HS-27A (cell line): ENCODE measurements around the gene CCR2.

Experiments
- DNase-seq: peaks from one replicate; pipeline ENCODE4 v3.0.0-alpha.2; 2012; ENCODE audit warnings: low read depth, missing footprints

Gene CCR2

GRCh38 chr3:46354984-46355383 lies 1.1 kb downstream of the CCR2 start:
- no peak for DNase-seq

DNA sequence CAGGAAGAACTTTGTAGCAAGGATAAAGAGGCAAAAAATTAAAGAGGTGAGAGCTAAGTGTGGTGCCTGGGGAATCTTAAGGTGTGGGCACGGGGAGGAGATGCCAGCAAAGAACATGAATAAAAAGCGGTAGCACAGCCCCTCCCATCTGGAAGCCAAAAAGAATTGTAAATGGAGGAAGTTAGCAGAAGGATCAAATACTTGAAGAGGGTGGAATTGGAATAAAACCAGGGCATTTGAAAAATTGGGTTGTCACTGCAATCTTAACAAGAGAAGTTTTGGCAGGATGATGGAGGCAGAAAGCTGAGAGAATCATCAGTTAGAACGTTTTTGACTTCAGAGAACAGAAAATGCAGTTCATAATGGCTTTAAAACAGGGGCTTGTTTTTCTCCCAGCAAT lies 2.4 kb downstream of the CCR2 start:
- DNase-seq: no peak

DNA sequence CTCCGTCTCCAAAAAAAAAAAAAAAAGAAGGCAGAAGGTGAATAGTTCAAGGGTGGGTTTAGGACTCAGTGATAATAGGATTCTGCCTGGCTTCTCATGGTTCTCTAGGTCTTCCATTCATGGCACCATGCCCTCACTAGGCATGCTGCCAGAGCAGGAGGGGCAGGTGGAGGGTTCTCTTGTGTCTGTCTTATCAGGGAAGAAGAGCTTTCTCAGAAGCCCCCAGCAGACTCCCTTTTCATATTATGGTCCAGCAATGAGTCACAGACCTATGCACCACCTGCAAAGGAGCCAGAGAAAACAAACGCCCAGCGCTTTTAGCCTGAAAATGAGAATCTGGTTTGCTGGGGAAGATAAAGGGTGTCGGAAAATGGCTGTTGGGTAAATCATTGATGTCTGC lies 3.0 kb downstream of the CCR2 start:
- DNase-seq: no peak

GRCh38 chr3:46358466-46358865 lies 4.6 kb downstream of the CCR2 start:
- no peak for DNase-seq

DNA sequence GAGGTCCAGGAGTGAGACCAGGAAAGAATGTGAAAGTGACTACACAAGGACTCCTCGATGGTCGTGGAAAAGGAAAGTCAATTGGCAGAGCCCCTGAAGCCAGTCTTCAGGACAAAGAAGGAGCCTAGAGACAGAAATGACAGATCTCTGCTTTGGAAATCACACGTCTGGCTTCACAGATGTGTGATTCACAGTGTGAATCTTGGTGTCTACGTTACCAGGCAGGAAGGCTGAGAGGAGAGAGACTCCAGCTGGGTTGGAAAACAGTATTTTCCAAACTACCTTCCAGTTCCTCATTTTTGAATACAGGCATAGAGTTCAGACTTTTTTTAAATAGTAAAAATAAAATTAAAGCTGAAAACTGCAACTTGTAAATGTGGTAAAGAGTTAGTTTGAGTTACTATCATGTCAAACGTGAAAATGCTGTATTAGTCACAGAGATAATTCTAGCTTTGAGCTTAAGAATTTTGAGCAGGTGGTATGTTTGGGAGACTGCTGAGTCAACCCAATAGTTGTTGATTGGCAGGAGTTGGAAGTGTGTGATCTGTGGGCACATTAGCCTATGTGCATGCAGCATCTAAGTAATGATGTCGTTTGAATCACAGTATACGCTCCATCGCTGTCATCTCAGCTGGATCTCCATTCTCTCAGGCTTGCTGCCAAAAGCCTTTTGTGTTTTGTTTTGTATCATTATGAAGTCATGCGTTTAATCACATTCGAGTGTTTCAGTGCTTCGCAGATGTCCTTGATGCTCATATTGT lies 6.0 kb downstream of the CCR2 start:
- no peak for DNase-seq

DNA sequence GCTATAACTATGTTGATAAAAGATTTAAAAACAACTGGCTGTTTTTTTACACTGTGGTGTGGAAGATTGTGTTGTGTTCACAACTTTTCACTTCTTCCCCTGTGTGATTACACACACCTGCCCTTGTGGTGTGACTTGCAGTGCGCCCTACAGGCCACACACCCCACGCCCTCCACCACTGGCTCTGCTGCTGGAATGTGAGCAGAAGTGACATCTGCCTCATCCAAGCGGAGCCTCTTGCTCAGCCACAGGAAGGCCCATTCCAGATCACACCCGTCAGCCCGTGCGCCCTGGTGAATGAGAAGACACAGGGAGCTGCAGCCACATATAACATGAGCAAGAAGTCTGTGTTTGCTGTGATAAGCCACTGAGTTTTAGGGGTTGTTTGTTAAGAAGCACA lies 7.0 kb downstream of the CCR2 start:
- no peak for DNase-seq

DNA sequence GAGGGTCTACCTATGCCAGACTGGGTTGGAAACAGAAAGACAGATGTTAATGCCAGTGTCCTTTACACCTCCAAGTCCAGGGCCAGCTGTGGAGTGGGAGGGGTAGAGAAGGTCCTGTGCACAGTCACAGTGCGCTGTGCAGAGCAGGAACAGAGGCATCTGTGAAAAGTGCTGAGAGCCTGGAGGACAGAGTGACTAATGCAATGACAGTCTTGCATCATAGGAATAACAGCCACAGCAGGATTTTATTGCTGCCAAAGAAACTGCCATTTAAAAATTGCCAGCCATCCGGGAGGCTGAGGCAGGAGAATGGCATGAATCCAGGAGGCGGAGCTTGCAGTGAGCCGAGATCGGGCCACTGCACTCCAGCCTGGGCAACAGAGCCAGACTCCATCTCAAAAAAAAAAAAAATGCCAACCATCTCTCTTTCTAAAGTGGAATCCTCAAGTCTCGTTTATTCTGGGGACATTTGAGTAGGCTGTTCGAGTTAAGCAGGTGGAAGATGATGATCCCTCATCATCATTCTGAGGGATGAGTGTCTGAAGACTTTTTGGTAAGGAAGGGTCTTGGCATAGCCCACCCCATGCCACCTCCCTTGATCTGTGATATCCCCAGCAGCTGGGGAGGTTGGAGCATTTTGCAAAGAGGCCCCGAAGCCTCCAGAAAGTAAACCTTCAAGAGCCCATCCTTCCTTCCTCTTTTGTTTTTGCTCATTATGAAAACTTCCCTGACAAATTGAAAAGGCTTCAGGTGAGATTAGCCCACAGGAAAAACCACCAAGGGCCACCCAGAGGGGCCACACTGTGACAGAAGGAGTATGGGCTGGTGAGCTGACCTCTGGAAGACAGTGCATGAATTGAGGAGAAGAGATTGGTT lies 7.7 kb downstream of the CCR2 start:
- DNase-seq: no peak

DNA sequence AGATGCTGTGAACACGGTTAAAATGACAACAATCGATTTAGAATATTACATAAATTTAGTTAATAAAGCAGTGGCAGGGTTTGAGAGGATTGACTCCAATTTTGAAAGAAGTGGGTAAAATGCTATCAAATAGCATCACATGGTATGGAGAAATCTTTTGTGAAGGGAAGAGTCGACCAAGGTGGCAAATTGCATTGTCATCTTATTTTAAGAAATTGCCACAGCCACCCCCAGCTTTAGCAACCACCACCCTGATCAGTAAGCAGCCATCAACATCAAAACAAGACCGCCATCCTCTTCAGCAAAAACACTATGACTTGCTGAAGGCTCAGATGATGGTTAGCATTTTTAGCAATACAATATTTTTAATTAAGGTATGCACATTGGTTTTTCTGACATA lies 11.1 kb downstream of the CCR2 start:
- DNase-seq: no peak

GRCh38 chr3:46365737-46366524 lies 12.0 kb downstream of the CCR2 start:
- DNase-seq: no peak

DNA sequence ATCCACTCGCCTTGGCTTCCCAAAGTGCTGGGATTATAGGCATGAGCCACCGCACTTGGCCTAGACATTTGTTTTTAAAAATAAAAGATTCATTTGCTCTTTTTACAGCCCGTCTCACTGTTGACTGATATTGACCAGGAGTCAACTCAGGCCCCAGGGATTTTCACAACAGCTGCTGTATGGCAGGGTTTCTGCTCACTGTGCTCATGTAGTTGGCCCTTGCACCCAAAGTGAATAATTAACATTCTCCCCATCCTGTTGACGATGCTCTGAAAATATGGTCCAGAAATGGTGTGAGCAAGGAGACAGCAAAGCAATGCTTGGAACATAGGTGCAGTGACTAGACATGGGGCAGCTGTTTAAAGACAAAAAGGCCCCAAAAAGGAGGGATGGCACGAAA lies 13.9 kb downstream of the CCR2 start:
- no peak for DNase-seq

DNA sequence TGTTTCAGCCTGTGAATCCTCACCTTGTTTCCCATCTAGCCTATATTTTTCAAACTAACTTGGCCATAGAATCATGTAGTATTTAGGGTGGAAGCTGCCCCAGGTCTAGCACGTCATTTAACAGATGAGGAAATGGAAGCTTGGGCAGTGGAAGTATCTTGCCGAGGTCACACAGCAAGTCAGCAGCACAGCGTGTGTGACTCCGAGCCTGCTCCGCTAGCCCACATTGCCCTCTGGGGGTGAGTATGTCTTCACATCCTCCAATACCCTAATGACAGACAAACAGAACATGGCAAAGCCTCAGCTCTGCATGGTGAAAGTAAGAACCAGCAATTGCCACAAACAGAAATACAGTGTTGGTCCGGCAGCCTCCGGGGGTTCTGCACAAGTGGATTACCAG lies 14.7 kb downstream of the CCR2 start:
- DNase-seq: no peak

DNA sequence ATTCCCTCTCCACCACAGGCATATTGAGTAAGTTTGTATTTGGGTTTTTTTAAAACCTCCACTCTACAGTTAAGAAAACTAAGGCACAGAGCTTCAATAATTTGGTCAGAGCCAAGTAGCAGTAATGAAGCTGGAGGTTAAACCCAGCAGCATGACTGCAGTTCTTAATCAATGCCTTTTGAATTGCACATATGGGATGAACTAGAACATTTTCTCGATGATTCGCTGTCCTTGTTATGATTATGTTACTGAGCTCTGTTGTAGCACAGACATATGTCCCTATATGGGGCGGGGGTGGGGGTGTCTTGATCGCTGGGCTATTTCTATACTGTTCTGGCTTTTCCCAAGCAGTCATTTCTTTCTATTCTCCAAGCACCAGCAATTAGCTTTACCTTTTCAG lies 15.2 kb downstream of the CCR2 start:
- no peak for DNase-seq

DNA sequence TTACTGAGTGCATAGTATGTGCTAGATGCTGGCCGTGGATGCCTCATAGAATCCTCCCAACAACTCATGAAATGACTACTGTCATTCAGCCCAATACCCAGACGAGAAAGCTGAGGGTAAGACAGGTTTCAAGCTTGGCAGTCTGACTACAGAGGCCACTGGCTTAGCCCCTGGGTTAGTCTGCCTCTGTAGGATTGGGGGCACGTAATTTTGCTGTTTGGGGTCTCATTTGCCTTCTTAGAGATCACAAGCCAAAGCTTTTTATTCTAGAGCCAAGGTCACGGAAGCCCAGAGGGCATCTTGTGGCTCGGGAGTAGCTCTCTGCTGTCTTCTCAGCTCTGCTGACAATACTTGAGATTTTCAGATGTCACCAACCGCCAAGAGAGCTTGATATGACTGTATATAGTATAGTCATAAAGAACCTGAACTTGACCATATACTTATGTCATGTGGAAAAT lies 15.8 kb downstream of the CCR2 start:
- no peak for DNase-seq

DNA sequence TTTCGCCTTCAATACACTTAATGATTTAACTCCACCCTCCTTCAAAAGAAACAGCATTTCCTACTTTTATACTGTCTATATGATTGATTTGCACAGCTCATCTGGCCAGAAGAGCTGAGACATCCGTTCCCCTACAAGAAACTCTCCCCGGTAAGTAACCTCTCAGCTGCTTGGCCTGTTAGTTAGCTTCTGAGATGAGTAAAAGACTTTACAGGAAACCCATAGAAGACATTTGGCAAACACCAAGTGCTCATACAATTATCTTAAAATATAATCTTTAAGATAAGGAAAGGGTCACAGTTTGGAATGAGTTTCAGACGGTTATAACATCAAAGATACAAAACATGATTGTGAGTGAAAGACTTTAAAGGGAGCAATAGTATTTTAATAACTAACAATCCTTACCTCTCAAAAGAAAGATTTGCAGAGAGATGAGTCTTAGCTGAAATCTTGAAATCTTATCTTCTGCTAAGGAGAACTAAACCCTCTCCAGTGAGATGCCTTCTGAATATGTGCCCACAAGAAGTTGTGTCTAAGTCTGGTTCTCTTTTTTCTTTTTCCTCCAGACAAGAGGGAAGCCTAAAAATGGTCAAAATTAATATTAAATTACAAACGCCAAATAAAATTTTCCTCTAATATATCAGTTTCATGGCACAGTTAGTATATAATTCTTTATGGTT lies 17.1 kb downstream of the CCR2 start, which contains the start of gene CCR5:
TSS of gene CCR5 (plus strand) at position 108 of the 680 bp plus-strand sequence. CDS start 1,957 bp downstream, outside the sequence.
- DNase-seq: no peak

GRCh38 chr3:46371519-46372340 lies 17.8 kb downstream of the CCR2 start:
- DNase-seq: no peak

DNA sequence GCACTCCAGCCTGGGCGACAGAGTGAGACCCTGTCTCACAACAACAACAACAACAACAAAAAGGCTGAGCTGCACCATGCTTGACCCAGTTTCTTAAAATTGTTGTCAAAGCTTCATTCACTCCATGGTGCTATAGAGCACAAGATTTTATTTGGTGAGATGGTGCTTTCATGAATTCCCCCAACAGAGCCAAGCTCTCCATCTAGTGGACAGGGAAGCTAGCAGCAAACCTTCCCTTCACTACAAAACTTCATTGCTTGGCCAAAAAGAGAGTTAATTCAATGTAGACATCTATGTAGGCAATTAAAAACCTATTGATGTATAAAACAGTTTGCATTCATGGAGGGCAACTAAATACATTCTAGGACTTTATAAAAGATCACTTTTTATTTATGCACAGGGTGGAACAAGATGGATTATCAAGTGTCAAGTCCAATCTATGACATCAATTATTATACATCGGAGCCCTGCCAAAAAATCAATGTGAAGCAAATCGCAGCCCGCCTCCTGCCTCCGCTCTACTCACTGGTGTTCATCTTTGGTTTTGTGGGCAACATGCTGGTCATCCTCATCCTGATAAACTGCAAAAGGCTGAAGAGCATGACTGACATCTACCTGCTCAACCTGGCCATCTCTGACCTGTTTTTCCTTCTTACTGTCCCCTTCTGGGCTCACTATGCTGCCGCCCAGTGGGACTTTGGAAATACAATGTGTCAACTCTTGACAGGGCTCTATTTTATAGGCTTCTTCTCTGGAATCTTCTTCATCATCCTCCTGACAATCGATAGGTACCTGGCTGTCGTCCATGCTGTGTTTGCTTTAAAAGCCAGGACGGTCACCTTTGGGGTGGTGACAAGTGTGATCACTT lies 18.8 kb downstream of the CCR2 start:
- DNase-seq: no peak

GRCh38 chr3:46374755-46375154 lies 20.8 kb downstream of the CCR2 start:
- DNase-seq: no peak

- DNase-seq: no peak
Observed at GRCh38 chr3:46375218-46375617, 21.3 kb downstream of the CCR2 start.

GRCh38 chr3:46375814-46376213 lies 21.9 kb downstream of the CCR2 start:
- no peak for DNase-seq

- DNase-seq: peak; percentile 45
Observed at GRCh38 chr3:46378426-46378942, 24.6 kb downstream of the CCR2 start.
